ENCODE results near the gene ANKMY1.

GRCh38 chr2:240565333-240566202 lies 7.8 kb upstream of the ANKMY1 start:
- TF ChIP-seq CTCF (IDR thresholded peaks at IDR 0.05): no peak
- TF ChIP-seq EP300 (IDR thresholded peaks at IDR 0.05; ENCODE audit: low read depth): no peak
- TF ChIP-seq POLR2A (IDR thresholded peaks at IDR 0.05): peak; percentile 67
- peak; percentile 12 to 80 (median 74) for TF ChIP-seq POLR2AphosphoS5 (IDR thresholded peaks at IDR 0.05)
